ENCODE results near the gene GNAI2. TPM values are rescaled to one million over a fixed set of nuclear protein-coding genes. Genes with fewer than 3 reads are reported as not detected.
"Not testable (repeated sequence)": the region's sequence is repeated elsewhere in the genome, so short reads cannot be mapped to it uniquely, and the experiment has no call there.

GNAI2 gene
- total RNA-seq, 1 donor from 2014 or later: 372 TPM

- Histone ChIP-seq H3K27ac (peak overlapping the region; percentile 96), H3K27me3 (ENCODE audit: low read depth) (no peaks in the 10 kb centered on the region), H3K4me1 (peaks cover 72% of the 10 kb centered on the region), H3K4me3 (peak overlapping the region; percentile 56), H3K36me3 (peaks cover 34% of the 10 kb centered on the region), H3K9me3 (no peaks in the 10 kb centered on the region)
- TF ChIP-seq CTCF (IDR thresholded peaks at IDR 0.05): no peak
- intact Hi-C loops (cut with DNase I): no loop called here
- ATAC-seq: no peak
- DNase-seq: no peak
Observed at GRCh38 chr3:50260942-50261441, 25.0 kb downstream of the GNAI2 start.

- peak overlapping the region; percentile 96 for H3K27ac ChIP-seq
- ATAC-seq (no peak), DNase-seq (no peak)
- H3K36me3 ChIP-seq: peaks cover 29% of the 10 kb centered on the region
- intact Hi-C loops (cut with DNase I): no loop called here
- H3K4me1 ChIP-seq: peaks cover 72% of the 10 kb centered on the region
- no peak for TF ChIP-seq CTCF (IDR thresholded peaks at IDR 0.05)
- H3K9me3 ChIP-seq: no peaks in the 10 kb centered on the region
- no peaks in the 10 kb centered on the region for H3K27me3 ChIP-seq (ENCODE audit: low read depth)
- no peak overlapping the region for H3K4me3 ChIP-seq
Observed at GRCh38 chr3:50261505-50261904, 25.5 kb downstream of the GNAI2 start.

GRCh38 chr3:50262200-50262599 lies 26.2 kb downstream of the GNAI2 start:
- DNase-seq; H3K9me3 ChIP-seq; intact Hi-C loops (cut with DNase I); ATAC-seq; H3K27me3 ChIP-seq (ENCODE audit: low read depth); H3K4me3 ChIP-seq; H3K27ac ChIP-seq: not testable (repeated sequence)
- H3K36me3 ChIP-seq: peaks cover 22% of the 10 kb centered on the region
- peaks cover 70% of the 10 kb centered on the region for H3K4me1 ChIP-seq

GRCh38 chr3:50262778-50263177 lies 26.8 kb downstream of the GNAI2 start:
- DNase-seq: no peak
- TF ChIP-seq CTCF (IDR thresholded peaks at IDR 0.05): no peak
- intact Hi-C loops (cut with DNase I): no loop called here
- no peaks in the 10 kb centered on the region for H3K9me3 ChIP-seq
- H3K27me3 ChIP-seq (ENCODE audit: low read depth): no peaks in the 10 kb centered on the region
- H3K4me3 ChIP-seq: no peak overlapping the region
- peaks cover 64% of the 10 kb centered on the region for H3K4me1 ChIP-seq
- ATAC-seq: no peak
- H3K36me3 ChIP-seq: peaks cover 17% of the 10 kb centered on the region
- no peak overlapping the region for H3K27ac ChIP-seq

GRCh38 chr3:50263478-50264382 lies 27.7 kb downstream of the GNAI2 start:
- no peaks in the 10 kb centered on the region for H3K9me3 ChIP-seq
- intact Hi-C loops (cut with DNase I): no loop called here
- H3K27ac ChIP-seq: peak overlapping the region; percentile 93
- no peak for DNase-seq
- no peak for TF ChIP-seq CTCF (IDR thresholded peaks at IDR 0.05)
- no peak for ATAC-seq
- no peaks in the 10 kb centered on the region for H3K27me3 ChIP-seq (ENCODE audit: low read depth)
- peak overlapping the region; percentile 9 for H3K4me3 ChIP-seq
- H3K36me3 ChIP-seq: peaks cover 7% of the 10 kb centered on the region
- H3K4me1 ChIP-seq: peaks cover 67% of the 10 kb centered on the region

- intact Hi-C loops (cut with DNase I): no loop called here
- H3K27ac ChIP-seq: peak overlapping the region; percentile 93
- H3K4me3 ChIP-seq: peak overlapping the region; percentile 9
- TF ChIP-seq CTCF (IDR thresholded peaks at IDR 0.05): no peak
- ATAC-seq (peak; percentile 68 to 75), DNase-seq (peak; percentile 86)
- H3K4me1 ChIP-seq: peaks cover 69% of the 10 kb centered on the region
- H3K36me3 ChIP-seq: no peaks in the 10 kb centered on the region
- H3K9me3 ChIP-seq: no peaks in the 10 kb centered on the region
- H3K27me3 ChIP-seq (ENCODE audit: low read depth): no peaks in the 10 kb centered on the region
Observed at GRCh38 chr3:50264383-50264963, 28.5 kb downstream of the GNAI2 start.

Data from lower lobe of right lung (tissue), 2 donors.